Panc1 (cell line): ENCODE data around the gene PLPPR4. TPM values are rescaled to one million over a fixed set of nuclear protein-coding genes. Genes with fewer than 3 reads are reported as not detected.

Experiments
- ATAC-seq: fragments of 200-7000 bp; cut with Tn5 transposase; 2 replicates; pipeline ENCODE4 v1.9.1; 2020; ENCODE audit warnings: mild to moderate bottlenecking, moderate library complexity
- BruUV-seq: library from RNA; stranded (reverse); fragments of 400-500 nt; replicated peaks from 2 replicates; lab custom pipeline; 2021; lab: Mats Ljungman, UMichigan
- CTCF ChIA-PET: fragments of 300-600 bp; sonication (Branson Sonifier 250); formaldehyde crosslinking; loops from one replicate; lab custom pipeline; 2022; ENCODE audit warnings: antibody characterized with exemption; lab: Charles Lee
- POLR2A ChIA-PET: fragments of 300-600 bp; sonication (Branson Sonifier 250); formaldehyde crosslinking; loops from one replicate; lab custom pipeline; 2022; ENCODE audit warnings: antibody characterized with exemption; lab: Charles Lee
- DNase-seq: peaks from one replicate; pipeline ENCODE4 v3.0.0-alpha.2; 2010; ENCODE audit warnings: low read depth, low spot score
- H3K27ac ChIP-seq: 2 replicates; pipeline ENCODE4 v1.5.1; 2011; ENCODE audit warnings: mild to moderate bottlenecking, low read length, inconsistent platforms
- H3K27me3 ChIP-seq: fragments of 200-500 bp; sonication (Bioruptor generic); 2 replicates; pipeline ENCODE4 v1.6.0; 2014; ENCODE audit warnings: low read length, inconsistent platforms; ENCODE audit not compliant: control insufficient read depth, insufficient read depth
- H3K36me3 ChIP-seq: fragments of 200-500 bp; sonication (Bioruptor generic); 2 replicates; pipeline ENCODE4 v1.5.1; 2014; ENCODE audit warnings: inconsistent platforms, mild to moderate bottlenecking, low read length, moderate library complexity; ENCODE audit not compliant: control insufficient read depth, insufficient read depth
- H3K4me1 ChIP-seq: 2 replicates; pipeline ENCODE4 v1.5.1; 2011; ENCODE audit warnings: inconsistent platforms, mild to moderate bottlenecking, low read length, moderate library complexity; ENCODE audit not compliant: control insufficient read depth, insufficient read depth
- H3K4me3 ChIP-seq, 2 experiments: 2 replicates each; pipeline ENCODE4 v1.5.1; 2011 to 2012; ENCODE audit warnings: low read depth in 2 of 2, low read length in 2 of 2, mild to moderate bottlenecking in 2 of 2, inconsistent platforms in 1 of 2, moderate library complexity in 1 of 2
- H3K9me3 ChIP-seq: fragments of 200-500 bp; sonication (Bioruptor generic); 2 replicates; pipeline ENCODE4 v1.5.1; 2014; ENCODE audit warnings: low read depth, mild to moderate bottlenecking, inconsistent platforms, low read length, moderate library complexity; ENCODE audit not compliant: control insufficient read depth, insufficient read depth
- CTCF ChIP-seq: fragments of 450-650 bp; IDR thresholded peaks from 2 replicates; pipeline ENCODE4 v1.5.1; 2017; ENCODE audit warnings: mild to moderate bottlenecking
- POLR2AphosphoS5 ChIP-seq: IDR thresholded peaks from 2 replicates; pipeline ENCODE4 v1.6.1; 2012; ENCODE audit warnings: mild to moderate bottlenecking, low read depth, low read length, moderate library complexity
- REST ChIP-seq, 2 experiments: IDR thresholded peaks; 2 replicates each; pipeline ENCODE4 v1.6.1; 2011 to 2012; ENCODE audit warnings: low read depth in 2 of 2, control low read depth in 1 of 2, low read length in 1 of 2, mild to moderate bottlenecking in 1 of 2, moderate library complexity in 1 of 2; ENCODE audit not compliant: insufficient read depth in 1 of 2
- SIN3A ChIP-seq: IDR thresholded peaks from 2 replicates; pipeline ENCODE4 v1.6.1; 2012; ENCODE audit warnings: low read depth, mild to moderate bottlenecking, low read length, moderate library complexity, borderline replicate concordance; ENCODE audit not compliant: insufficient read depth
- TCF7L2 ChIP-seq: IDR thresholded peaks from 2 replicates; pipeline ENCODE4 v1.6.1; 2011; ENCODE audit warnings: mild to moderate bottlenecking, low read depth, low read length, inconsistent platforms
- in situ Hi-C: cut with HindIII; loops from 2 replicates; pipeline ENCODE4 v1.10.0; 2016; ENCODE audit warnings: low sequenced_read_pairs, low pct_unique_long_range_greater_than_20kb
- intact Hi-C: fragments of 100-400 bp; cut with micrococcal nuclease; formaldehyde crosslinking; loops from one replicate; pipeline ENCODE4 v1.10.0; 2022; ENCODE audit not compliant: unreplicated experiment
- total RNA-seq: library from RNA; stranded (reverse); gene quantifications from one replicate; pipeline ENCODE4 v1.2.1, GENCODE V29; 2021; ENCODE audit not compliant: unreplicated experiment

PLPPR4 gene
- total RNA-seq, 1 experiment from 2014 or later, result not detected

- ChIA-PET CTCF (no interaction called here), POLR2A (no interaction called here)
- DNase-seq (no peak), ATAC-seq (no peak)
- Histone ChIP-seq H3K27me3 (no peaks in the 10 kb centered on the region), H3K9me3 (no peaks in the 10 kb centered on the region), H3K4me3 (no peak overlapping the region), H3K36me3 (no peaks in the 10 kb centered on the region), H3K27ac (no peak overlapping the region), H3K4me1 (no peaks in the 10 kb centered on the region)
- TF ChIP-seq TCF7L2, result no peak
- no peak for TF ChIP-seq POLR2AphosphoS5
- TF ChIP-seq SIN3A, result no peak
- TF ChIP-seq CTCF, result no peak
- TF ChIP-seq REST (IDR thresholded peaks at IDR 0.05; ENCODE audit: insufficient read depth in 1 of 2, low read depth in 2 of 2, low read length in 1 of 2), result no peak
- intact Hi-C loops (no loop called here), in situ Hi-C loops (no loop called here)
- no TSS peak for BruUV-seq
These were observed 88.5 kb downstream of the PLPPR4 start for GRCh38 chr1:99352821-99353220.

- Histone ChIP-seq H3K4me1 (no peaks in the 10 kb centered on the region), H3K27ac (no peak overlapping the region), H3K27me3 (no peaks in the 10 kb centered on the region), H3K4me3 (no peak overlapping the region), H3K36me3 (no peaks in the 10 kb centered on the region), H3K9me3 (no peaks in the 10 kb centered on the region)
- POLR2A ChIA-PET, result no interaction called here
- in situ Hi-C loops (no loop called here), intact Hi-C loops (no loop called here)
- ATAC-seq, result no peak
- CTCF ChIA-PET, result no interaction called here
- DNase-seq, result no peak
- BruUV-seq, result no TSS peak
- TF ChIP-seq SIN3A (no peak), CTCF (no peak), REST (IDR thresholded peaks at IDR 0.05; ENCODE audit: insufficient read depth in 1 of 2, low read depth in 2 of 2, low read length in 1 of 2) (no peak), TCF7L2 (no peak), POLR2AphosphoS5 (no peak)
These were observed 94.5 kb downstream of the PLPPR4 start for GRCh38 chr1:99358770-99359169.
